H54 (cell line): Measurements from ENCODE around the gene PDZD2.

ENCODE experiments used
- DNase-seq: peaks from one replicate; pipeline ENCODE4 v3.0.0; 2011; ENCODE audit warnings: low spot score, mixed read lengths; ENCODE audit not compliant: insufficient read length
- FAIRE-seq: peaks from 3 replicates; lab custom pipeline; 2011; peaks lifted over from hg19 to GRCh38; lab: Jason Lieb, UNC
- POLR2A ChIP-seq: IDR thresholded peaks from 2 replicates; pipeline ENCODE4 v1.6.1; 2011; ENCODE audit warnings: low read depth, mild to moderate bottlenecking, low read length

Gene PDZD2

GRCh38 chr5:32082701-32083100, 443.8 kb downstream of the PDZD2 start:
- DNase-seq (no peak), FAIRE-seq (no peak)
- no peak for TF ChIP-seq POLR2A

GRCh38 chr5:32083981-32084430, 445.1 kb downstream of the PDZD2 start:
- FAIRE-seq = no peak
- TF ChIP-seq POLR2A = no peak
- DNase-seq = no peak

- no peak for FAIRE-seq
- TF ChIP-seq POLR2A = no peak
- DNase-seq = no peak
Observed at GRCh38 chr5:32087086-32088082, 448.5 kb downstream of the PDZD2 start.

- no peak for DNase-seq
- no peak for FAIRE-seq
- TF ChIP-seq POLR2A = no peak
Observed at GRCh38 chr5:32088214-32088613, 449.3 kb downstream of the PDZD2 start.

- DNase-seq (no peak), FAIRE-seq (no peak)
- TF ChIP-seq POLR2A = no peak
Observed at GRCh38 chr5:32089146-32090000, 450.4 kb downstream of the PDZD2 start.

GRCh38 chr5:32090026-32090754, 451.3 kb downstream of the PDZD2 start:
- no peak for TF ChIP-seq POLR2A
- FAIRE-seq (no peak), DNase-seq (no peak)

GRCh38 chr5:32090755-32091128, 451.8 kb downstream of the PDZD2 start:
- no peak for FAIRE-seq
- no peak for TF ChIP-seq POLR2A
- no peak for DNase-seq

- FAIRE-seq (peak; percentile 72), DNase-seq (peak; percentile 69)
- TF ChIP-seq POLR2A = no peak
Observed at GRCh38 chr5:32092938-32093812, 454.2 kb downstream of the PDZD2 start.

- FAIRE-seq (no peak), DNase-seq (no peak)
- TF ChIP-seq POLR2A = no peak
Observed at GRCh38 chr5:32094691-32095090, 455.8 kb downstream of the PDZD2 start.

- TF ChIP-seq POLR2A = no peak
- DNase-seq = no peak
- no peak for FAIRE-seq
Observed at GRCh38 chr5:32095261-32095671, 456.3 kb downstream of the PDZD2 start.

- FAIRE-seq (no peak), DNase-seq (no peak)
- no peak for TF ChIP-seq POLR2A
Observed at GRCh38 chr5:32096891-32097595, 458.1 kb downstream of the PDZD2 start.

- no peak for DNase-seq
- no peak for TF ChIP-seq POLR2A
- no peak for FAIRE-seq
Observed at GRCh38 chr5:32098291-32098690, 459.4 kb downstream of the PDZD2 start.

- DNase-seq = no peak
- TF ChIP-seq POLR2A = no peak
- FAIRE-seq = no peak
Observed at GRCh38 chr5:32098890-32099310, 460.0 kb downstream of the PDZD2 start.
